ENCODE results near the gene PHETA1.

GRCh38 chr12:111412830-111413441 is 44.0 kb upstream of the PHETA1 start:
- TF ChIP-seq PKNOX1 (IDR thresholded peaks at IDR 0.05) (no peak), SP1 (IDR thresholded peaks at IDR 0.05) (no peak), TARDBP (IDR thresholded peaks at IDR 0.05) (no peak), FOXA1 (IDR thresholded peaks at IDR 0.05) (no peak), FOXK2 (IDR thresholded peaks at IDR 0.05) (no peak), HDGF (IDR thresholded peaks at IDR 0.05; ENCODE audit: borderline replicate concordance) (no peak), SUZ12 (IDR thresholded peaks at IDR 0.05) (no peak), ARNT (IDR thresholded peaks at IDR 0.05) (no peak), BHLHE40 (IDR thresholded peaks at IDR 0.05; ENCODE audit: borderline replicate concordance) (no peak), FOXM1 (IDR thresholded peaks at IDR 0.05; ENCODE audit: borderline replicate concordance) (no peak)

Measured in HEK293T (cell line).